Type B pancreatic cell (in vitro differentiated cells): Measurements from ENCODE around the gene C6orf136. TPM values are rescaled to one million over a fixed set of nuclear protein-coding genes. Genes with fewer than 3 reads are reported as not detected.

ENCODE experiments used
- DNase-seq: peaks from one replicate; pipeline ENCODE4 v3.0.0; 2021; ENCODE audit warnings: mixed read lengths; ENCODE audit not compliant: unreplicated experiment; ENCODE audit errors: extremely low spot score
- H3K27ac Mint-ChIP-seq: 2 replicates; pipeline ENCODE4 v1.8.0; 2021; ENCODE audit warnings: mild to moderate bottlenecking, mixed read lengths
- H3K27me3 Mint-ChIP-seq: 2 replicates; pipeline ENCODE4 v1.8.0; 2021; ENCODE audit warnings: mixed read lengths
- H3K36me3 Mint-ChIP-seq: 2 replicates; pipeline ENCODE4 v1.8.0; 2021; ENCODE audit warnings: mixed read lengths
- H3K4me1 Mint-ChIP-seq: one replicate; pipeline ENCODE4 v1.8.0; 2021; ENCODE audit warnings: mixed read lengths; ENCODE audit not compliant: unreplicated experiment
- H3K4me3 Mint-ChIP-seq: 2 replicates; pipeline ENCODE4 v1.8.0; 2021; ENCODE audit warnings: mild to moderate bottlenecking, mixed read lengths
- H3K9me3 Mint-ChIP-seq: 2 replicates; pipeline ENCODE4 v1.8.0; 2021; ENCODE audit warnings: mixed read lengths
- total RNA-seq: library from RNA; stranded (reverse); gene quantifications from 2 replicates; pipeline ENCODE4 v1.2.1, GENCODE V29; 2021; ENCODE audit warnings: low replicate concordance
- TF ChIP-seq, protein P1 (sequence below): fragments of 200-600 bp; sonication (generic); conservative IDR thresholded peaks from 2 replicates; pipeline ENCODE4 v1.5.0; 2021; ENCODE audit warnings: antibody characterized with exemption, mild to moderate bottlenecking

The C6orf136 gene
- total RNA-seq, 1 donor from 2014 or later = 16.0 TPM

- Mint-ChIP-seq H3K27ac (peak overlapping the region; percentile 92), H3K4me3 (peak overlapping the region; percentile 87), H3K27me3 (no peaks in the 10 kb centered on the region), H3K36me3 (peaks cover 12% of the 10 kb centered on the region), H3K9me3 (no peaks in the 10 kb centered on the region), H3K4me1 (peaks cover 59% of the 10 kb centered on the region)
- TF ChIP-seq, protein P1, sequence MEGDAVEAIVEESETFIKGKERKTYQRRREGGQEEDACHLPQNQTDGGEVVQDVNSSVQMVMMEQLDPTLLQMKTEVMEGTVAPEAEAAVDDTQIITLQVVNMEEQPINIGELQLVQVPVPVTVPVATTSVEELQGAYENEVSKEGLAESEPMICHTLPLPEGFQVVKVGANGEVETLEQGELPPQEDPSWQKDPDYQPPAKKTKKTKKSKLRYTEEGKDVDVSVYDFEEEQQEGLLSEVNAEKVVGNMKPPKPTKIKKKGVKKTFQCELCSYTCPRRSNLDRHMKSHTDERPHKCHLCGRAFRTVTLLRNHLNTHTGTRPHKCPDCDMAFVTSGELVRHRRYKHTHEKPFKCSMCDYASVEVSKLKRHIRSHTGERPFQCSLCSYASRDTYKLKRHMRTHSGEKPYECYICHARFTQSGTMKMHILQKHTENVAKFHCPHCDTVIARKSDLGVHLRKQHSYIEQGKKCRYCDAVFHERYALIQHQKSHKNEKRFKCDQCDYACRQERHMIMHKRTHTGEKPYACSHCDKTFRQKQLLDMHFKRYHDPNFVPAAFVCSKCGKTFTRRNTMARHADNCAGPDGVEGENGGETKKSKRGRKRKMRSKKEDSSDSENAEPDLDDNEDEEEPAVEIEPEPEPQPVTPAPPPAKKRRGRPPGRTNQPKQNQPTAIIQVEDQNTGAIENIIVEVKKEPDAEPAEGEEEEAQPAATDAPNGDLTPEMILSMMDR = no peak
- DNase-seq = no peak
Observed at GRCh38 chr6:30683183-30683979, 36.4 kb downstream of the C6orf136 start.

DNA sequence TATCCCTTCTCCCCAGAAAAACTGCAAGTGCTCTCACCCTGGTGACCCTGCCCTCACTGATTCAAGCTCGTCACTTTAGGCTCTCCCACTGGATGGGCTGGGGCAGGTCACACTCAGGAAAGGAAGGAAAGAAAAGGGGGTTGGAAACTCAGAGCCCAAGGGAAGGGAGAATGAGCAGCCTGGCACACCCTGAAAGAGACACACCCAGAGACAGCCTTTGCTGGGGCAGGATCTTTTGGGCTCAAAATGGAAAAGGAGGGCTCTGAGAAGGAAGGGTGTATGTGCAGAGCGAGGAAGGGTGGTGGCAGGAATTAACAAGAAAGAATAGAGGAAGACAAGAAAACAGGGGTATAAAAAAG, 37.0 kb downstream of the C6orf136 start:
- Mint-ChIP-seq H3K36me3 (peaks cover 11% of the 10 kb centered on the region), H3K9me3 (no peaks in the 10 kb centered on the region), H3K4me3 (peak overlapping the region; percentile 87), H3K27ac (peak overlapping the region; percentile 59), H3K4me1 (peaks cover 59% of the 10 kb centered on the region), H3K27me3 (no peaks in the 10 kb centered on the region)
- no peak for DNase-seq
- TF ChIP-seq, protein P1 = no peak

- H3K9me3 Mint-ChIP-seq = no peaks in the 10 kb centered on the region
- H3K4me3 Mint-ChIP-seq = peak overlapping the region; percentile 87
- TF ChIP-seq, protein P1 = no peak
- H3K4me1 Mint-ChIP-seq = peaks cover 55% of the 10 kb centered on the region
- H3K36me3 Mint-ChIP-seq = peaks cover 11% of the 10 kb centered on the region
- peak overlapping the region; percentile 59 for H3K27ac Mint-ChIP-seq
- no peaks in the 10 kb centered on the region for H3K27me3 Mint-ChIP-seq
- DNase-seq = no peak
Observed at GRCh38 chr6:30684386-30685156, 37.6 kb downstream of the C6orf136 start.

GRCh38 chr6:30685157-30686008, 38.5 kb downstream of the C6orf136 start:
- Mint-ChIP-seq H3K4me3 (peak overlapping the region; percentile 99), H3K36me3 (peaks cover 11% of the 10 kb centered on the region), H3K9me3 (no peaks in the 10 kb centered on the region), H3K27me3 (no peaks in the 10 kb centered on the region), H3K27ac (peak overlapping the region; percentile 39), H3K4me1 (peaks cover 58% of the 10 kb centered on the region)
- TF ChIP-seq, protein P1 = no peak
- DNase-seq = no peak
